Measurements from ENCODE around the gene PACS1.

Gene PACS1

DNA sequence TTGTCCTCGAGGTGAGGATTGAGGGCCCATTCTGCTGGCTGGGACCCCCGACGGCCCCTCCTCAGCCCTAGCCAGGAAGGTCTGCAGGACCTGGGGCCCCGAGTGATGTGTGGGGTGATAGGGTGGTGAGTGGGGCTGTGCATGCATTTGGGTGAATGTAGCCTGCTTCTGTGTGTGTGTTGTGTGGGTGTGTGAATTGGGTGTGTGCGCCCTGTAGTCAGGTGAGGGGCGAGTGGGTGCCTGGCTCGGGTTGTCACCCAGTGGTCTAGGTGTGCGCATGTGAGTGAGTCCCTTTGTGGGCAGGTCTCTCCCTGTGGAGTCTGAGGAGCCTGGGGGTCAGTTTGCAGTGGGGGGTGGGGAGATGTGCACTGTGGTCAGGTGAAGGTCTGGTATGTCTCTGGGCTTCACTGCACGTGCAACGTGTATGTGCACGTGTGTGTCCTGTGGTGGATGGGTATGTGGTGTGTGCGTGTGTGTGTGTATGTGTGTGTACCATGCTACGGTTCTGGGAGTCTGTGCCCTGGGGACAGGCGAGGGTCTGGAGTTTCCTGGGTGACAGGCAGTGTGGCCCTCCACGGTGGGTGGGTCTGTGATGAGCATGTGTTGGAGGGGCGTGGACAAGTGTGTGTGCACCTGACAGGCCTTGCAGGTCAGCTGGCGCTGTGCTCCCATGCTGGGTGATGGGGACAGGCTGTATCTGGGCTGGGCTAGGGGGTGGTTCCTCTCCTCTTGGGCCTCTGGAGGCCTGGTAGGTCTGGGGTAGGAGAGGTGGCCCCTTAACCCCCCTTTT is 222.7 kb downstream of the PACS1 start:
- no peak for DNase-seq

DNA sequence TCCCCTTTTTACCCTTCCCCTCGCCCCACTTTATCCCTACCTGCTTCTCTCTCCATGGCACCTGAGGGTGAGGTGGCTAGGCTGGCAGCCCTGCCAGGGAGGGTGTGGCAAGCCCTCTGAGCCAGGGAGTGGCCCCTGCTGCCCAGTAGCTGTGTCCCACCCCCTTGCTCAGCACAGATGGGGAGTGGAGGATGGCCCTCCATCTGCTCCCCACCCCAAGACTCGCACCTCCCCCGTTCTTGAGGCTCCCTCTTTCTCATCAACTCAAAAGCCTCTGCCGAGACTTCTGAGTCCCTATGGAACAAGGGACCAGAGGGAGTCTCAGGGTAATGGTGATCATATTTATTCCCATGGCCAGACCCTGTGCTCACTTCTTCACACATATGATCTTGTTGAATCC is 223.3 kb downstream of the PACS1 start:
- DNase-seq, result no peak

DNA sequence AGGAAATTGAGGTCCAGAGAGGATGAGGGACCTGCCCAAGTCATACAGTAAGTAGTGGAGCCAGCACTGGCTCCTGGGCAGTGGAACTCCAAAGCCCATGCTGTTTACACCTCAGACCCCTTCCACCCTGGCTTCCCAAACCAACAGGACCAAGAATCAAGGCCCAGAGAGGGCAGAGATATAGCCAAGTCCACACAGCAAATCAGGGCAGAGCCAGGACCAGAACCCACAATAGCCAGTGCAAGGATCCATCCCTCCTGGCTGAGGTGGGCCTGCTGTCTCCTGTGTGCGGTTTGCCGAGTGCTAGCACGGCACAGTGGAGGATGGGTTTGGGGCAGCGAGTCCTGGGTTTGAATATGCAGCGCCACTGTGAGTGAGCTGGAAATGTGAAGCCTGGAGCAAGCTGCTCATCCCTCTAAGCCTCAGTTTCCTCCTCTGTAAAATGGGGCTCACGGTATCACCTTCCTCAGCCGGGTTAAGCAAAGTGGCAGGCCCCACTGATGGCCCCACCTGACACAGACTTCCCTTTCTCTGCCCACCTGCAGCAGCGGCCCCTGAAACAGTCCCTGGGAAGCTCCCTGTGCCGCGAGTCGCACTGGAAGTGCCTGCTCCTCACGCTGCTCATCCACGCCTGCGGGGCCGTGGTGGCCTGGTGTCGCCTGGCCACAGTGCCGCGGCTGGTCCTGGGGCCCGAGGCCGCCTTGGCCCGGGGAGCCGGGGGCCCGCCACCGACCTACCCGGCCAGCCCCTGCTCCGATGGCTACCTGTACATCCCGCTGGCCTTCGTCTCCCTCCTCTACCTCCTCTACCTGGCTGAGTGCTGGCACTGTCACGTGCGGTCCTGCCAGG is 223.9 kb downstream of the PACS1 start:
- DNase-seq, result no peak
